Right cardiac atrium (tissue), 5 donors: ENCODE measurements around the gene SULT1A1. TPM values are rescaled to one million over a fixed set of nuclear protein-coding genes. Genes with fewer than 3 reads are reported as not detected.
A peak's percentile ranks its signal among the peaks of the same experiment; 100 is the strongest.
"Not testable (repeated sequence)": the region's sequence is repeated elsewhere in the genome, so short reads cannot be mapped to it uniquely, and the experiment has no call there.

Experiments used
- ATAC-seq, 2 donors: fragments of 200-7000 bp; cut with Tn5 transposase; one replicate each; pipeline versions ENCODE4 v1.8.0 to v1.9.1; 2020; ENCODE audit warnings: moderate library complexity in 2 of 2, mild to moderate bottlenecking in 1 of 2
- DNase-seq, 3 donors: peaks; one replicate each; pipeline ENCODE4 v3.0.0-alpha.2; 2020
- H3K27ac ChIP-seq: one replicate; pipeline ENCODE4 v1.5.1; 2013; ENCODE audit warnings: mild to moderate bottlenecking, low read length, control low read depth, moderate library complexity
- H3K27me3 ChIP-seq: one replicate; pipeline ENCODE4 v1.6.1; 2013; ENCODE audit not compliant: control insufficient read depth, insufficient read depth
- H3K4me1 ChIP-seq: one replicate; pipeline ENCODE4 v1.6.1; 2013; ENCODE audit warnings: low read length; ENCODE audit not compliant: control insufficient read depth, insufficient read depth
- H3K4me3 ChIP-seq: one replicate; pipeline ENCODE4 v1.5.1; 2013; ENCODE audit warnings: low read length, control low read depth
- H3K9me3 ChIP-seq: one replicate; pipeline ENCODE4 v1.6.1; 2013; ENCODE audit warnings: low read length; ENCODE audit not compliant: control insufficient read depth
- WGBS: extraction: QIAGEN DNeasy Blood & Tissue Kit; methylation state at CpG from one replicate; pipeline ENCODE4 v1.1.7; 2013; 5-methylcytosine and 5-hydroxymethylcytosine counted together
- intact Hi-C, 4 donors: fragments of 100-400 bp; cut with DNase I; formaldehyde crosslinking; loops; one replicate each; pipeline versions ENCODE4 v1.11.0 to v1.14.0; 2022 to 2023
- polyA plus RNA-seq: library from polyadenylated mRNA; stranded (reverse); fragments of 200-250 nt; gene quantifications from one replicate; pipeline ENCODE4 v1.2.3, GENCODE V29; 2013
- total RNA-seq, 4 donors: library from RNA; stranded (reverse); fragmentation: NEBNext Ultra II Directional; extraction: Animal tissue kit (Norgen Biotek cat#: 25700); gene quantifications; one replicate each; pipeline ENCODE4 v1.2.1, GENCODE V29; 2021
- donor health status: healthy with polysubstance abuse.
- donor health status: DM: no; HTN: yes; CAD: no.
- donor health status: DM: no; HTN: no; CAD: no.
- donor health status: DM: no; HTN: yes; CAD: no; lungs with severe emphysema.
- donor health status: DM: yes; HTN: yes; CAD: no.

The SULT1A1 gene
- total and polyA plus RNA-seq, 5 donors: 18.8 to 29.1 (median 23.3) TPM

DNA sequence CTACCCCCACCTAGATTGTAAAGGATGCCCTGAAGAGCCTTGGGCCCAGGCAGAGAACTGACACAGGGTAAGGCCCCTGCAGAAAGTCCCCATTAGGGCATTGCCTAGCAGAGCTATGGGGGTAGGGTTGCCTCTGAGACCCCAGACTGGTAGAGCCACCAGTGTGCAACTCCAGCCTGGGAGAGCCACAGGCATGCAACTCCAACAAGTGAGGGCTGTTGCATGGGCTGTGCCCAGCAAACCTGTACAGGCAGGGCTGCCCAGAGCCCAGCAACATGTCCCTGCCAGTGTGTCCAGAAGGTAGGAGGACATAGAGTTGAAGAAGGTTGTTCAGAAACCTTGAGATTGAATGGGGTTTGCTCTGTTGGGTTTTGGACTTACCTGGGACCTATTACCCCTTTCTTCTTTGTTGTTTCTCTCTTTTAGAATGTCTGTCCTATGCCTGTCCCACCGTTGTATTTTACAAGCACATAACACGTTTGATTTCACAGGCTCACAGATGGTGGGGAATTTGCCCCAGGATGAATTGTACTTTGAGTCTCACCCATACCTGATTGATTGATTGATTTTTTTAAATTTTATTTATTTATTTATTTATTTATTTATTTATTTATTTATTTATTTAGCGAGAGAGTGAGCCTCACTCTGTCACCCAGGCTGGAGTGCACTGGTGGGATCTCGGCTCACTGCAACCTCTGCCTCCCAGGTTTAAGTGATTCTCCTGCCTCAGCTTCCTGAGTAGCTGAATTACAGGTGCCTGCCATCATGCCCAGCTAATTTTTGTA is 39.7 kb downstream of the SULT1A1 start:
- DNase-seq (no peak), ATAC-seq (no peak)
- no peaks in the 10 kb centered on the region for H3K27me3 ChIP-seq
- intact Hi-C loops: no loop called here
- H3K4me3 ChIP-seq: no peak overlapping the region
- no peaks in the 10 kb centered on the region for H3K9me3 ChIP-seq
- WGBS: 98% methylated on average over 4 of the region's 4 CpGs
- H3K27ac ChIP-seq: no peak overlapping the region
- H3K4me1 ChIP-seq: peaks cover 14% of the 10 kb centered on the region

GRCh38 chr16:28569021-28569420 is 40.8 kb downstream of the SULT1A1 start:
- Histone ChIP-seq H3K27me3 (no peaks in the 10 kb centered on the region), H3K27ac (no peak overlapping the region), H3K4me3 (no peak overlapping the region), H3K9me3 (no peaks in the 10 kb centered on the region), H3K4me1 (peaks cover 11% of the 10 kb centered on the region)
- ATAC-seq: no peak
- intact Hi-C loops: no loop called here
- WGBS: 88% methylated on average over 5 of the region's 5 CpGs
- DNase-seq: no peak

DNA sequence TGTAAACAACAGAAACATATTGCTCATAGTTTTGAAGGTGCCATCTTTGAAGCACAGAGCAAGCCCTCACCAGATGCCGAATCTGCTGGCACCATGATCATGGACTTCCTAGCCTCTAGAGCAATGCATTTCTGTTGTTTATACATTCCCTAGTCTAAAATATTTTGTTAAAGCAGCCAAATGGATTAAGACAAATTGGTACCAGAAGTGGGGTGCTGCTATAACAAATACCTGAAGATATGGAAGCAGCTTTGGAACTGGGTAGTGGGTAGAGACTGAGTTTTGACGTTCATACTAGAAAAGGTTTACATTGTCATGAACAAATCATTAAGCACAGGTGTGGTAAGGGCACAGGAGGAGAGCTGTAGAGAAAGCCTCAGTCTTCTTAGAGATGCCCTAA is 42.6 kb downstream of the SULT1A1 start:
- H3K4me3 ChIP-seq: no peak overlapping the region
- no peaks in the 10 kb centered on the region for H3K9me3 ChIP-seq
- intact Hi-C loops: no loop called here
- no peaks in the 10 kb centered on the region for H3K4me1 ChIP-seq
- DNase-seq (no peak), ATAC-seq (no peak)
- 100% methylated on average over 2 of the region's 2 CpGs for WGBS
- no peak overlapping the region for H3K27ac ChIP-seq
- no peaks in the 10 kb centered on the region for H3K27me3 ChIP-seq

DNA sequence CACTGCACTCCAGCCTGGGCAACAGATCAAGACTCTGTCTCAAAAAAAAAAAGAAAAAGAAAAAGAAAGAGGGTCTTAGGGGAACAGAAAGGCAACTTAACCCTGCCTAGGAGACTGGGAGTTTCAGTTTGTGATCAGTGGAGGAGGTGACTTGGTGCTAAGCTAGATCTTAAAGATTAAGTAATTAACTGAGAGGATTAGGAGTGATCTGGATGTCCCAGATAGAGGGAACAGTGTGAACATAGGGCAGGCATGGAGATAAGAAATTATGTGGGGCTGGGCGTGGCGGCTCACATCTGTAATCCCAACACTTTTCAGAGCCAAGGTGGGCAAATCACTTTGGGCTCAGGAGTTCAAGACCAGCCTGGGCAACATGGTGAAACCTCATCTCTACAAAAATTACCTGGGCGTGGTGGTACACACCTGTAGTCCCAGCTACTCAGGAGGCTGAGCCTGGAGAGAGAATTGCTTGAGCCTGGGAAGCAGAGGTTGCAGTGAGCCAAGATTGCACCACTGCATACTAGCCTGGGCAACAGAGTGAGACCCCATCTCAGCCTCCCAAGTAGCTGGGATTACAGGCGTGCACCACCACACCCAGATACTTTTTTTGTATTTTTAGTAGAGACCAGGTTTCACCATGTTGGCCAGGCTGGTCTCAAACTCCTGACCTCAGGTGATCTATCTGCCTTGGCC is 43.5 kb downstream of the SULT1A1 start:
- H3K9me3 ChIP-seq, H3K27ac ChIP-seq, intact Hi-C loops, DNase-seq, H3K27me3 ChIP-seq, H3K4me1 ChIP-seq, H3K4me3 ChIP-seq, ATAC-seq: not testable (repeated sequence)
- WGBS: 97% methylated on average over 4 of the region's 4 CpGs

- ATAC-seq (no peak), DNase-seq (no peak)
- H3K4me1 ChIP-seq: peaks cover 6% of the 10 kb centered on the region
- intact Hi-C loops: no loop called here
- H3K9me3 ChIP-seq: no peaks in the 10 kb centered on the region
- no peaks in the 10 kb centered on the region for H3K27me3 ChIP-seq
- WGBS: 91% methylated on average over 6 of the region's 6 CpGs
- no peak overlapping the region for H3K4me3 ChIP-seq
- H3K27ac ChIP-seq: no peak overlapping the region
Observed at GRCh38 chr16:28563218-28563617, 46.6 kb downstream of the SULT1A1 start.

GRCh38 chr16:28562199-28562598 is 47.6 kb downstream of the SULT1A1 start:
- intact Hi-C loops: no loop called here
- no peak for DNase-seq
- H3K4me1 ChIP-seq: peaks cover 6% of the 10 kb centered on the region
- 93% methylated on average over 4 of the region's 4 CpGs for WGBS
- ATAC-seq: no peak
- no peaks in the 10 kb centered on the region for H3K9me3 ChIP-seq
- H3K27me3 ChIP-seq: no peaks in the 10 kb centered on the region
- peak overlapping the region; percentile 5 for H3K27ac ChIP-seq
- no peak overlapping the region for H3K4me3 ChIP-seq

GRCh38 chr16:28561557-28562187 is 48.2 kb downstream of the SULT1A1 start:
- peaks cover 6% of the 10 kb centered on the region for H3K4me1 ChIP-seq
- no peak overlapping the region for H3K4me3 ChIP-seq
- H3K27me3 ChIP-seq: no peaks in the 10 kb centered on the region
- intact Hi-C loops: no loop called here
- 53% methylated on average over 7 of the region's 7 CpGs for WGBS
- no peak for DNase-seq
- peak overlapping the region; percentile 5 for H3K27ac ChIP-seq
- peak in 1 of 2 donors; percentile 71 for ATAC-seq
- H3K9me3 ChIP-seq: no peaks in the 10 kb centered on the region

DNA sequence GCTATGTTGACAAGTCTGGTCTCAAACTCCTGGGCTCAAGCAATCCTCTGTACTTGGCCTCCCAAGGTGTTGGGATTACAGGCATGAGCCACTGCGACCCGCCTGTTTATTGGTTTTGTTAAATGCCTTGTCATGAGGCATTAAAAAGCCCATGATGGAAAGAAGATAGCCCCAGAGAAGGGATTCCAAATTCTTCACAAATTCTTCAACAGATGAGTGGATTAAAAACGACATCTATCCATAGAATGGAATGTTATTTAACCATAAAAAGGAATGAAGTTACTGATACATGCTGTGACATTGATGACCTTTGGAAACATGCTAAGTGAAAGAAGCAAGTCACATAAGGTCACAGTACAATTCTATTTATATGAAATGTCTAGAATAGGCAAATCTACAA is 51.4 kb downstream of the SULT1A1 start:
- ATAC-seq: no peak
- no peak overlapping the region for H3K27ac ChIP-seq

GRCh38 chr16:28556914-28557320 is 52.9 kb downstream of the SULT1A1 start:
- Histone ChIP-seq H3K4me1 (peaks cover 6% of the 10 kb centered on the region), H3K27me3 (no peaks in the 10 kb centered on the region), H3K4me3 (no peak overlapping the region), H3K27ac (no peak overlapping the region), H3K9me3 (no peaks in the 10 kb centered on the region)
- ATAC-seq: no peak
- 75% methylated on average over 2 of the region's 2 CpGs for WGBS
- intact Hi-C loops: no loop called here
- no peak for DNase-seq

More for the DNA sequence above, 51.4 kb downstream of the SULT1A1 start:
- intact Hi-C loops: no loop called here
- 76% methylated on average over 3 of the region's 3 CpGs for WGBS
- H3K4me3 ChIP-seq: no peak overlapping the region
- no peaks in the 10 kb centered on the region for H3K27me3 ChIP-seq
- no peak for DNase-seq
- no peaks in the 10 kb centered on the region for H3K9me3 ChIP-seq
- H3K4me1 ChIP-seq: peaks cover 8% of the 10 kb centered on the region

DNA sequence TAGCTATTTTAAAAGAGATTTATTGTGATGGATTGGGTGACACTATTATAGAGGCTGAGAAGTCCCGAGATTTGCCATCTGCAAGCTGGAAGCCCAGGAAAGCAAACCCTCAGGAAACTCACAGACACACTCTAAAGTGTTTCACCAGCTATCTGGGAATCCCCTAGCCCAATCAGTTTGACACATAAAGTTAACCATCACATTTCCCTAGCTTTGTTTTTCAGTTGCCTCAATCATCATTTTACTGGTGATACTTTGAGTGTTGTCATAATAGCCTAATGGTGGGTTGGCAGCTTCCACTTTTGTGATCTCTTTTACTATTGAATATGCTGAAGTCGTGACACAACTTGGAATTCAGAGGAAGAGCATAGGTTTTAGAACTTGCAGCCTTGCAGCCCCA is 54.3 kb downstream of the SULT1A1 start:
- H3K27me3 ChIP-seq: no peaks in the 10 kb centered on the region
- ATAC-seq: no peak
- H3K9me3 ChIP-seq: no peaks in the 10 kb centered on the region
- H3K4me3 ChIP-seq: no peak overlapping the region
- intact Hi-C loops: no loop called here
- H3K27ac ChIP-seq: no peak overlapping the region
- H3K4me1 ChIP-seq: peaks cover 2% of the 10 kb centered on the region
- DNase-seq: no peak
- 82% methylated on average over 2 of the region's 2 CpGs for WGBS
